Keratinocyte (primary cell): Measurements from ENCODE around the gene HMSD. TPM values are rescaled to one million over a fixed set of nuclear protein-coding genes. Genes with fewer than 3 reads are reported as not detected.
"Not testable (repeated sequence)": the region's sequence is repeated elsewhere in the genome, so short reads cannot be mapped to it uniquely, and the experiment has no call there.

Source experiments
- DNase-seq: peaks from one replicate; pipeline ENCODE4 v3.0.0-alpha.2; 2011; ENCODE audit warnings: low read depth, missing footprints, low spot score
- FAIRE-seq: peaks from 2 replicates; lab custom pipeline; 2011; peaks lifted over from hg19 to GRCh38; lab: Jason Lieb, UNC
- H2AFZ ChIP-seq: 2 replicates; pipeline ENCODE4 v1.6.0; 2012; ENCODE audit warnings: low read length, control low read depth, inconsistent platforms; ENCODE audit not compliant: control insufficient read depth
- H3K27ac ChIP-seq: 2 replicates; pipeline ENCODE4 v1.5.1; 2011; ENCODE audit warnings: low read length; ENCODE audit not compliant: control insufficient read depth, insufficient read depth
- H3K27me3 ChIP-seq: 3 replicates; pipeline ENCODE4 v1.6.0; 2011; ENCODE audit warnings: low read length; ENCODE audit not compliant: control insufficient read depth, insufficient read depth; ENCODE audit errors: extremely low read depth
- H3K36me3 ChIP-seq, 2 experiments: 2 replicates in 1 of 2; 3 replicates in 1 of 2; pipeline ENCODE4 v1.5.1; 2011; ENCODE audit warnings: low read length in 2 of 2, mild to moderate bottlenecking in 1 of 2; ENCODE audit not compliant: control insufficient read depth in 2 of 2, insufficient read depth in 2 of 2; ENCODE audit errors: extremely low read depth in 1 of 2
- H3K4me1 ChIP-seq: 3 replicates; pipeline ENCODE4 v1.5.1; 2011; ENCODE audit warnings: low read length; ENCODE audit not compliant: control insufficient read depth, insufficient read depth; ENCODE audit errors: extremely low read depth
- H3K4me2 ChIP-seq: 3 replicates; pipeline ENCODE4 v1.6.0; 2011; ENCODE audit warnings: low read depth, low read length; ENCODE audit not compliant: control insufficient read depth, insufficient read depth; ENCODE audit errors: extremely low read depth
- H3K4me3 ChIP-seq, 3 experiments: fragments of 200-600 bp in 1 of 3; sonication (generic) in 1 of 3; 2 replicates in 2 of 3; 3 replicates in 1 of 3; pipeline ENCODE4 v1.5.1; 2011 to 2016; ENCODE audit warnings: low read length in 3 of 3, mild to moderate bottlenecking in 3 of 3, control low read depth in 2 of 3, inconsistent platforms in 1 of 3, low read depth in 1 of 3, mixed read lengths in 1 of 3, mixed run types in 1 of 3, moderate library complexity in 1 of 3; ENCODE audit not compliant: control insufficient read depth in 2 of 3, insufficient read depth in 2 of 3; ENCODE audit errors: extremely low read depth in 1 of 3
- H3K79me2 ChIP-seq: 2 replicates; pipeline ENCODE4 v1.6.0; 2012; ENCODE audit warnings: low read length; ENCODE audit not compliant: control insufficient read depth, insufficient read depth
- H3K9ac ChIP-seq: 3 replicates; pipeline ENCODE4 v1.6.0; 2011; ENCODE audit warnings: low read length; ENCODE audit not compliant: control insufficient read depth, insufficient read depth; ENCODE audit errors: extremely low read depth
- H3K9me1 ChIP-seq: 3 replicates; pipeline ENCODE4 v1.6.0; 2011; ENCODE audit warnings: low read length; ENCODE audit not compliant: control insufficient read depth, insufficient read depth; ENCODE audit errors: extremely low read depth
- H3K9me3 ChIP-seq: 2 replicates; pipeline ENCODE4 v1.5.1; 2012; ENCODE audit warnings: low read depth, low read length; ENCODE audit not compliant: control insufficient read depth
- H4K20me1 ChIP-seq: 3 replicates; pipeline ENCODE4 v1.6.0; 2011; ENCODE audit warnings: low read length; ENCODE audit not compliant: control insufficient read depth, insufficient read depth; ENCODE audit errors: extremely low read depth
- EZH2 ChIP-seq: IDR thresholded peaks from one replicate; pipeline ENCODE4 v1.6.1; 2012; ENCODE audit warnings: inconsistent platforms, mild to moderate bottlenecking, low read length, moderate library complexity
- dilution Hi-C: fragments of 300-500 bp; cut with MboI; formaldehyde crosslinking; loops from one replicate; pipeline ENCODE4 v1.7.0; 2020; ENCODE audit warnings: low sequenced_read_pairs; ENCODE audit not compliant: extremely low pct_ligation_motif_present
- polyA plus RNA-seq, 5 experiments: library from polyadenylated mRNA; depleted of rRNA in 3 of 5; stranded (reverse) in 3 of 5; stranded (forward) in 1 of 5; unstranded in 1 of 5; fragments of >200 nt; gene quantifications; 1 replicate in 1 of 5; 2 replicates in 3 of 5; 3 replicates in 1 of 5; pipeline versions ENCODE4 v1.2.1 to v1.2.3, GENCODE V29; 2011 to 2012; ENCODE audit warnings: missing spikeins in 2 of 5, low read depth in 1 of 5, low replicate concordance in 1 of 5
- TF ChIP-seq, protein P1 (sequence below), 3 experiments: IDR thresholded peaks in 1 of 3; conservative IDR thresholded peaks in 1 of 3; optimal IDR thresholded peaks in 1 of 3; 2 replicates in 2 of 3; 3 replicates in 1 of 3; pipeline versions ENCODE3 to v1.5.1; 2011; ENCODE audit warnings: low read length in 3 of 3, mild to moderate bottlenecking in 3 of 3, moderate library complexity in 2 of 3, control low read depth in 1 of 3, inconsistent platforms in 1 of 3; ENCODE audit not compliant: insufficient read depth in 2 of 3; ENCODE audit errors: extremely low read depth in 1 of 3

The HMSD gene
- polyA plus RNA-seq, 1 donor (not counting 4 experiments of a cell fraction or from before 2014, with no cell fraction given) = 1.2 TPM

DNA sequence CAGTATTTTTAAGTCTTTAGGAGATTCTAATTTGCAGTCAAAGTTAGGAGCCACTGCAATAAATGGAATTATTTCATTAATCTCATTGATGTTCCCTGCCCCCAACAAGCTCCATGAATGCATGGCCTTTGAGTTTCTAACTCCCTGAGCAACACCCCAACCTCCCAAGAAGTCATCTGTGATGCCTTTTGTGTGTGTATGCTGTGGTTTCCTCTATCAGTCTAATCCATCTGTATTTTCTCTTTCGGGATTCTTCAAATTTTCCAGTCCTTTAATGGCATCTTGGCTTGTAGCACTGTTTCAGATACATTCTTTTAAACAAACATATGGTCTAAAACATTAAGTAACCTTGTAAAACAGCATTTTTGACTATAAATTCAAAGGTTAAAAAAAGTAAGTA lies 24.6 kb upstream of the HMSD start:
- H3K9ac ChIP-seq = no peak overlapping the region
- no peaks in the 10 kb centered on the region for H3K27me3 ChIP-seq
- no peak overlapping the region for H3K4me2 ChIP-seq
- H3K4me3 ChIP-seq = no peak overlapping the region
- dilution Hi-C loops = no loop called here
- no peak for TF ChIP-seq EZH2
- TF ChIP-seq, protein P1, sequence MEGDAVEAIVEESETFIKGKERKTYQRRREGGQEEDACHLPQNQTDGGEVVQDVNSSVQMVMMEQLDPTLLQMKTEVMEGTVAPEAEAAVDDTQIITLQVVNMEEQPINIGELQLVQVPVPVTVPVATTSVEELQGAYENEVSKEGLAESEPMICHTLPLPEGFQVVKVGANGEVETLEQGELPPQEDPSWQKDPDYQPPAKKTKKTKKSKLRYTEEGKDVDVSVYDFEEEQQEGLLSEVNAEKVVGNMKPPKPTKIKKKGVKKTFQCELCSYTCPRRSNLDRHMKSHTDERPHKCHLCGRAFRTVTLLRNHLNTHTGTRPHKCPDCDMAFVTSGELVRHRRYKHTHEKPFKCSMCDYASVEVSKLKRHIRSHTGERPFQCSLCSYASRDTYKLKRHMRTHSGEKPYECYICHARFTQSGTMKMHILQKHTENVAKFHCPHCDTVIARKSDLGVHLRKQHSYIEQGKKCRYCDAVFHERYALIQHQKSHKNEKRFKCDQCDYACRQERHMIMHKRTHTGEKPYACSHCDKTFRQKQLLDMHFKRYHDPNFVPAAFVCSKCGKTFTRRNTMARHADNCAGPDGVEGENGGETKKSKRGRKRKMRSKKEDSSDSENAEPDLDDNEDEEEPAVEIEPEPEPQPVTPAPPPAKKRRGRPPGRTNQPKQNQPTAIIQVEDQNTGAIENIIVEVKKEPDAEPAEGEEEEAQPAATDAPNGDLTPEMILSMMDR (optimal IDR thresholded peaks at IDR 0.05 in 1 of 3, IDR thresholded peaks at IDR 0.05 in 1 of 3, conservative IDR thresholded peaks at IDR 0.05 in 1 of 3; ENCODE audit: extremely low read depth in 1 of 3, insufficient read depth in 2 of 3, low read length in 3 of 3) = no peak
- no peaks in the 10 kb centered on the region for H3K4me1 ChIP-seq
- DNase-seq (no peak), FAIRE-seq (no peak)
- H3K36me3 ChIP-seq = no peaks in the 10 kb centered on the region
- no peaks in the 10 kb centered on the region for H3K9me1 ChIP-seq
- no peak overlapping the region for H3K27ac ChIP-seq
- no peaks in the 10 kb centered on the region for H3K79me2 ChIP-seq
- H4K20me1 ChIP-seq = no peaks in the 10 kb centered on the region
- no peaks in the 10 kb centered on the region for H3K9me3 ChIP-seq
- no peak overlapping the region for H2AFZ ChIP-seq

DNA sequence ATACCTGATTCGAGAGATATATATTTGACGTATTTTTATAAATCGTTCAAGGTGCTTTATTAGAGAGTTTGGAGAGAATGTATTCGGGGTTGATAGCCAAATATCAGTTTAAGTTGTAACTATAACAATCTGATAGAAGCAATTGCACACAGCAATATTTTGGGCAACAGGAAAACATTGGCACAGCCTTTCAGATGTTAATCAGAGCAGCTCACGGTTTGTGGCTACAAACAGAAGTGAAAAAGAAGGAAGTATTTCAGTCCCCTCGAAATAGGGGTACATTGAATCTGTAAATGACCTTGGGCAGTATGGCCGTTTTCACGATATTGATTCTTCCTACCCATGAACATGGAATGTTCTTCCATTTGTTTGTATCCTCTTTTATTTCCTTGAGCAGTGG lies 20.8 kb upstream of the HMSD start:
- H3K4me3 ChIP-seq = no peak overlapping the region
- H4K20me1 ChIP-seq = no peaks in the 10 kb centered on the region
- H3K27ac ChIP-seq = no peak overlapping the region
- TF ChIP-seq EZH2 = no peak
- TF ChIP-seq, protein P1 (optimal IDR thresholded peaks at IDR 0.05 in 1 of 3, IDR thresholded peaks at IDR 0.05 in 1 of 3, conservative IDR thresholded peaks at IDR 0.05 in 1 of 3; ENCODE audit: extremely low read depth in 1 of 3, insufficient read depth in 2 of 3, low read length in 3 of 3) = no peak
- FAIRE-seq (no peak), DNase-seq (no peak)
- dilution Hi-C loops = no loop called here
- H3K79me2 ChIP-seq = no peaks in the 10 kb centered on the region
- no peaks in the 10 kb centered on the region for H3K9me1 ChIP-seq
- no peaks in the 10 kb centered on the region for H3K36me3 ChIP-seq
- H3K9ac ChIP-seq = no peak overlapping the region
- H3K4me2 ChIP-seq = no peak overlapping the region
- no peaks in the 10 kb centered on the region for H3K9me3 ChIP-seq
- no peaks in the 10 kb centered on the region for H3K27me3 ChIP-seq
- H3K4me1 ChIP-seq = no peaks in the 10 kb centered on the region
- H2AFZ ChIP-seq = no peak overlapping the region

DNA sequence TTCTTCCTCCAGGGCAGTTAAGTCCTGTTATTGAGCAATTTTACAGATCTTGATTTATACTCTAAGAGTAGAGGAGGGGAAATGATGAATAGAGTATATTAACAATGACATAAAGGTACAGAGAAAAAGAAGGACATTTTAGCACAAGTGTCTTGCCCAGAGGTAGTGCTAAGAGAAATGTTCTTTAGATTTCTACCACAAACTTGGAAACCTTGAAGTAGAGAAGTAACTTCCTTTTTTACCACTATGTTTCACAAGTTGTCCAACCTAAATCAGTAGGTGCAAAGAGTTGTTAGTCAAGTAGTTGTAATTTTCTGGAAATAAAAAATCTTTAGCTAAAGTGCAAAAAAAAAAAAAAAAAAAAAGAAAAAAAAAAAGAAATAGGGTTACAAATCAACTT lies 19.7 kb upstream of the HMSD start:
- H3K36me3 ChIP-seq, dilution Hi-C loops, FAIRE-seq: not testable (repeated sequence)

More for the DNA sequence above, 19.7 kb upstream of the HMSD start:
- not testable (repeated sequence) for DNase-seq, H3K79me2 ChIP-seq, H3K9me3 ChIP-seq, H4K20me1 ChIP-seq, H3K9ac ChIP-seq, H3K27ac ChIP-seq, H3K4me2 ChIP-seq, H2AFZ ChIP-seq, H3K4me3 ChIP-seq, H3K9me1 ChIP-seq, H3K27me3 ChIP-seq, H3K4me1 ChIP-seq
